NCI-H226 (cell line): Measurements from ENCODE around the gene MYDGF.
"Not testable (repeated sequence)": the region's sequence is repeated elsewhere in the genome, so short reads cannot be mapped to it uniquely, and the experiment has no call there.

ENCODE experiments used
- DNase-seq: peaks from one replicate; pipeline ENCODE4 v3.0.0-alpha.2; 2015

MYDGF gene

GRCh38 chr19:4699826-4700692 lies 29.9 kb upstream of the MYDGF start:
- DNase-seq, result no peak

GRCh38 chr19:4697304-4697703 lies 27.2 kb upstream of the MYDGF start:
- DNase-seq, result no peak

GRCh38 chr19:4695224-4695731 lies 25.1 kb upstream of the MYDGF start:
- no peak for DNase-seq

GRCh38 chr19:4694211-4694987 lies 24.3 kb upstream of the MYDGF start:
- DNase-seq, result peak; percentile 99

GRCh38 chr19:4693471-4694121 lies 23.5 kb upstream of the MYDGF start:
- DNase-seq, result no peak

- DNase-seq, result no peak
Observed at GRCh38 chr19:4693078-4693350, 22.9 kb upstream of the MYDGF start.

GRCh38 chr19:4692251-4693077 lies 22.3 kb upstream of the MYDGF start:
- DNase-seq, result no peak

- DNase-seq, result no peak
Observed at GRCh38 chr19:4691373-4691772, 21.2 kb upstream of the MYDGF start.

- no peak for DNase-seq
Observed at GRCh38 chr19:4690361-4690760, 20.2 kb upstream of the MYDGF start.

GRCh38 chr19:4689403-4689802 lies 19.3 kb upstream of the MYDGF start:
- no peak for DNase-seq

GRCh38 chr19:4688587-4688986 lies 18.4 kb upstream of the MYDGF start:
- no peak for DNase-seq

- no peak for DNase-seq
Observed at GRCh38 chr19:4687396-4687795, 17.3 kb upstream of the MYDGF start.

- no peak for DNase-seq
Observed at GRCh38 chr19:4686700-4687099, 16.6 kb upstream of the MYDGF start.

- DNase-seq, result no peak
Observed at GRCh38 chr19:4684312-4685095, 14.4 kb upstream of the MYDGF start.

GRCh38 chr19:4682417-4683200 lies 12.5 kb upstream of the MYDGF start:
- no peak for DNase-seq

- not testable (repeated sequence) for DNase-seq
Observed at GRCh38 chr19:4680021-4680420, 9.9 kb upstream of the MYDGF start.

- DNase-seq, result peak; percentile 45
Observed at GRCh38 chr19:4678881-4679790, 9.0 kb upstream of the MYDGF start.

- peak; percentile 13 for DNase-seq
Observed at GRCh38 chr19:4676955-4677731, 7.0 kb upstream of the MYDGF start.

- no peak for DNase-seq
Observed at GRCh38 chr19:4675346-4675745, 5.2 kb upstream of the MYDGF start.
